GM12878 (cell line): ENCODE data around the gene ACRV1. TPM values are rescaled to one million over a fixed set of nuclear protein-coding genes. Genes with fewer than 3 reads are reported as not detected.

Experiments
- BCLAF1 ChIP-seq: fragments of 450-650 bp; IDR thresholded peaks from 2 replicates; pipeline ENCODE4 v1.6.1; 2017; ENCODE audit warnings: antibody characterized with exemption, mild to moderate bottlenecking, moderate library complexity
- BRCA1 ChIP-seq: IDR thresholded peaks from 2 replicates; pipeline ENCODE4 v1.6.1; 2011; ENCODE audit warnings: low read depth, low read length, improper control_type of control experiment
- CEBPZ ChIP-seq: fragments of 150-350 bp; IDR thresholded peaks from 2 replicates; pipeline ENCODE4 v1.6.1; 2016; ENCODE audit warnings: low read depth, low read length
- CREM ChIP-seq: IDR thresholded peaks from 2 replicates; pipeline ENCODE4 v1.6.1; 2014; ENCODE audit warnings: antibody characterized with exemption, low read depth
- HDGF ChIP-seq: fragments of 450-650 bp; IDR thresholded peaks from 2 replicates; pipeline ENCODE4 v1.6.1; 2016; ENCODE audit warnings: antibody characterized with exemption
- TARDBP ChIP-seq: IDR thresholded peaks from 2 replicates; pipeline ENCODE4 v1.6.1; 2016; ENCODE audit warnings: borderline replicate concordance
- TCF3 ChIP-seq: IDR thresholded peaks from 2 replicates; pipeline ENCODE4 v1.6.1; 2012; ENCODE audit warnings: low read depth, mild to moderate bottlenecking, low read length, borderline replicate concordance; ENCODE audit not compliant: insufficient read depth
- polyA plus RNA-seq, 11 experiments: library from polyadenylated mRNA; depleted of rRNA in 4 of 11; unstranded in 6 of 11; stranded (reverse) in 5 of 11; fragments of >200 nt; fragmentation: Nextera tagmentation in 4 of 11; fragmentation: Illumina TruSeq in 1 of 11; extraction: Ambion mirVana in 4 of 11; extraction: Trizol in 1 of 11; gene quantifications; 1 replicate in 1 of 11; 2 replicates in 10 of 11; pipeline versions ENCODE4 v1.2.1 to v1.2.3, GENCODE V29; 2011 to 2016; ENCODE audit warnings: inconsistent platforms in 2 of 11, missing spikeins in 2 of 11, low read depth in 1 of 11
- total RNA-seq, 4 experiments: library from RNA; depleted of rRNA in 3 of 4; stranded (reverse); fragments of >200 nt in 3 of 4; fragmentation: Illumina TruSeq in 1 of 4; extraction: Trizol in 1 of 4; gene quantifications; 2 replicates each; pipeline versions ENCODE4 v1.2.1 to v1.2.3, GENCODE V29; 2013 to 2021

The ACRV1 gene
- total and polyA plus RNA-seq, 10 of the 15 experiments (the other 5 are each of a cell fraction or from before 2014, with no cell fraction given): 0.09 to 0.82 (median 0.23) TPM; not detected in 2

GRCh38 chr11:125701858-125702621, 21.4 kb upstream of the ACRV1 start (continued):
- TF ChIP-seq HDGF (no peak), BRCA1 (no peak), TCF3 (no peak), TARDBP (no peak), BCLAF1 (no peak), CREM (no peak), CEBPZ (no peak)
- TF ChIP-seq, all 136 proteins: peak for 0
